BLaER1 treated with 17β-estradiol and CSF1 and Interleukin-3, amounts not matched to agents 10 nM and 100 nM (cell line): ENCODE results near the gene DLG2.

Experiments used
- H3K27ac ChIP-seq, 11 experiments: shearing (Covaris generic); formaldehyde crosslinking; 2 replicates each; pipeline ENCODE4 v1.8.1; 2022
- H3K27me3 ChIP-seq, 11 experiments: shearing (Covaris generic); formaldehyde crosslinking; 2 replicates each; pipeline ENCODE4 v1.8.1; 2022
- H3K36me3 ChIP-seq, 11 experiments: shearing (Covaris generic); formaldehyde crosslinking; 2 replicates each; pipeline ENCODE4 v1.8.1; 2022
- H3K4me1 ChIP-seq, 10 experiments: shearing (Covaris generic); formaldehyde crosslinking; 2 replicates each; pipeline ENCODE4 v1.8.1; 2022
- H3K4me2 ChIP-seq, 11 experiments: shearing (Covaris generic); formaldehyde crosslinking; 2 replicates each; pipeline ENCODE4 v1.8.1; 2022
- H3K4me3 ChIP-seq, 10 experiments: shearing (Covaris generic); formaldehyde crosslinking; 2 replicates each; pipeline ENCODE4 v1.8.1; 2022
- H3K9ac ChIP-seq, 11 experiments: shearing (Covaris generic); formaldehyde crosslinking; 2 replicates each; pipeline ENCODE4 v1.8.1; 2022
- H3K9me3 ChIP-seq, 11 experiments: shearing (Covaris generic); formaldehyde crosslinking; replicated peaks in 1 of 11; 2 replicates each; pipeline ENCODE4 v1.8.1; 2022
- H4K20me1 ChIP-seq, 11 experiments: shearing (Covaris generic); formaldehyde crosslinking; 2 replicates each; pipeline ENCODE4 v1.8.1; 2022
- Cebpa-rat ChIP-seq, 11 experiments: shearing (Covaris generic); IDR thresholded peaks; 2 replicates each; pipeline ENCODE4 v1.8.1; 2022

The DLG2 gene

GRCh38 chr11:84019571-84020194, 1607.5 kb downstream of the DLG2 start:
- no peaks in the 10 kb centered on the region for H3K27me3 ChIP-seq
- no peak overlapping the region for H3K4me3 ChIP-seq
- H3K9me3 ChIP-seq = no peaks in the 10 kb centered on the region
- no peak for TF ChIP-seq Cebpa-rat (IDR thresholded peaks at IDR 0.05)
- H3K4me2 ChIP-seq = no peak overlapping the region
- no peak overlapping the region for H3K27ac ChIP-seq
- H3K9ac ChIP-seq = no peak overlapping the region
- H3K4me1 ChIP-seq = no peaks in the 10 kb centered on the region
- no peaks in the 10 kb centered on the region for H3K36me3 ChIP-seq
- H4K20me1 ChIP-seq = no peaks in the 10 kb centered on the region

GRCh38 chr11:84014539-84014938, 1612.6 kb downstream of the DLG2 start:
- Histone ChIP-seq H3K36me3 (no peaks in the 10 kb centered on the region), H3K9me3 (no peaks in the 10 kb centered on the region), H3K27ac (no peak overlapping the region), H3K4me2 (no peak overlapping the region), H4K20me1 (no peaks in the 10 kb centered on the region), H3K4me3 (no peak overlapping the region), H3K4me1 (no peaks in the 10 kb centered on the region), H3K27me3 (no peaks in the 10 kb centered on the region), H3K9ac (no peak overlapping the region)
- no peak for TF ChIP-seq Cebpa-rat (IDR thresholded peaks at IDR 0.05)

GRCh38 chr11:84012171-84012826, 1614.8 kb downstream of the DLG2 start:
- no peak overlapping the region for H3K4me3 ChIP-seq
- no peak for TF ChIP-seq Cebpa-rat (IDR thresholded peaks at IDR 0.05)
- no peaks in the 10 kb centered on the region for H3K27me3 ChIP-seq
- no peaks in the 10 kb centered on the region for H3K9me3 ChIP-seq
- no peaks in the 10 kb centered on the region for H4K20me1 ChIP-seq
- H3K4me1 ChIP-seq = no peaks in the 10 kb centered on the region
- no peak overlapping the region for H3K27ac ChIP-seq
- H3K9ac ChIP-seq = no peak overlapping the region
- H3K4me2 ChIP-seq = no peak overlapping the region
- H3K36me3 ChIP-seq = no peaks in the 10 kb centered on the region

GRCh38 chr11:84003181-84003580, 1624.0 kb downstream of the DLG2 start:
- Histone ChIP-seq H3K4me2 (no peak overlapping the region), H3K4me1 (no peaks in the 10 kb centered on the region), H3K27me3 (no peaks in the 10 kb centered on the region), H3K9ac (no peak overlapping the region), H3K9me3 (peaks cover 46 to 56% (median 50%) of the 10 kb centered on the region in 11 experiments), H4K20me1 (no peaks in the 10 kb centered on the region), H3K4me3 (no peak overlapping the region), H3K27ac (no peak overlapping the region), H3K36me3 (no peaks in the 10 kb centered on the region)
- TF ChIP-seq Cebpa-rat (IDR thresholded peaks at IDR 0.05) = no peak

GRCh38 chr11:83998921-83999320, 1628.2 kb downstream of the DLG2 start:
- H3K36me3 ChIP-seq = no peaks in the 10 kb centered on the region
- TF ChIP-seq Cebpa-rat (IDR thresholded peaks at IDR 0.05) = no peak
- peaks cover 46 to 54% (median 49%) of the 10 kb centered on the region in 11 experiments for H3K9me3 ChIP-seq
- H3K4me1 ChIP-seq = no peaks in the 10 kb centered on the region
- H3K27ac ChIP-seq = no peak overlapping the region
- no peak overlapping the region for H3K4me2 ChIP-seq
- H3K4me3 ChIP-seq = no peak overlapping the region
- no peaks in the 10 kb centered on the region for H4K20me1 ChIP-seq
- no peaks in the 10 kb centered on the region for H3K27me3 ChIP-seq
- H3K9ac ChIP-seq = no peak overlapping the region

GRCh38 chr11:83990160-83990733, 1636.9 kb downstream of the DLG2 start:
- no peaks in the 10 kb centered on the region for H4K20me1 ChIP-seq
- H3K9ac ChIP-seq = no peak overlapping the region
- TF ChIP-seq Cebpa-rat (IDR thresholded peaks at IDR 0.05) = no peak

GRCh38 chr11:83982825-83983224, 1644.3 kb downstream of the DLG2 start:
- Histone ChIP-seq H3K27ac (no peak overlapping the region), H3K9ac (no peak overlapping the region), H3K4me2 (no peak overlapping the region), H3K4me1 (no peaks in the 10 kb centered on the region), H3K4me3 (no peak overlapping the region), H3K9me3 (no peaks in the 10 kb centered on the region), H3K36me3 (no peaks in the 10 kb centered on the region), H3K27me3 (no peaks in the 10 kb centered on the region), H4K20me1 (no peaks in the 10 kb centered on the region)
- no peak for TF ChIP-seq Cebpa-rat (IDR thresholded peaks at IDR 0.05)

More at GRCh38 chr11:83990160-83990733, 1636.9 kb downstream of the DLG2 start:
- H3K27ac ChIP-seq = no peak overlapping the region
- no peaks in the 10 kb centered on the region for H3K27me3 ChIP-seq
- H3K4me2 ChIP-seq = no peak overlapping the region
- H3K9me3 ChIP-seq = no peaks in the 10 kb centered on the region
- H3K4me1 ChIP-seq = no peaks in the 10 kb centered on the region
- no peaks in the 10 kb centered on the region for H3K36me3 ChIP-seq
- no peak overlapping the region for H3K4me3 ChIP-seq

GRCh38 chr11:83979593-83979992, 1647.6 kb downstream of the DLG2 start:
- no peak overlapping the region for H3K4me3 ChIP-seq
- H3K27me3 ChIP-seq = no peaks in the 10 kb centered on the region
- no peaks in the 10 kb centered on the region for H3K36me3 ChIP-seq
- no peak overlapping the region for H3K27ac ChIP-seq
- no peaks in the 10 kb centered on the region for H3K9me3 ChIP-seq
- no peak overlapping the region for H3K9ac ChIP-seq
- no peaks in the 10 kb centered on the region for H3K4me1 ChIP-seq
- no peak for TF ChIP-seq Cebpa-rat (IDR thresholded peaks at IDR 0.05)
- no peak overlapping the region for H3K4me2 ChIP-seq
- H4K20me1 ChIP-seq = no peaks in the 10 kb centered on the region

GRCh38 chr11:83978942-83979341, 1648.2 kb downstream of the DLG2 start:
- no peak overlapping the region for H3K4me3 ChIP-seq
- H4K20me1 ChIP-seq = no peaks in the 10 kb centered on the region
- no peak for TF ChIP-seq Cebpa-rat (IDR thresholded peaks at IDR 0.05)
- no peak overlapping the region for H3K9ac ChIP-seq
- no peaks in the 10 kb centered on the region for H3K27me3 ChIP-seq
- no peaks in the 10 kb centered on the region for H3K4me1 ChIP-seq
- H3K27ac ChIP-seq = no peak overlapping the region
- H3K9me3 ChIP-seq = no peaks in the 10 kb centered on the region
- no peak overlapping the region for H3K4me2 ChIP-seq
- no peaks in the 10 kb centered on the region for H3K36me3 ChIP-seq

GRCh38 chr11:83976086-83976485, 1651.1 kb downstream of the DLG2 start:
- Histone ChIP-seq H3K9me3 (no peaks in the 10 kb centered on the region), H3K36me3 (no peaks in the 10 kb centered on the region), H3K4me3 (no peak overlapping the region), H3K9ac (no peak overlapping the region), H3K4me1 (no peaks in the 10 kb centered on the region), H3K4me2 (no peak overlapping the region), H3K27me3 (no peaks in the 10 kb centered on the region), H3K27ac (no peak overlapping the region), H4K20me1 (no peaks in the 10 kb centered on the region)
- no peak for TF ChIP-seq Cebpa-rat (IDR thresholded peaks at IDR 0.05)
